HCT116 (cell line): ENCODE data around the gene DDX24. TPM values are rescaled to one million over a fixed set of nuclear protein-coding genes. Genes with fewer than 3 reads are reported as not detected.

Source experiments
- ATAC-seq: fragments of 200-7000 bp; cut with Tn5 transposase; 2 replicates; pipeline ENCODE4 v1.9.1; 2020; ENCODE audit warnings: mild to moderate bottlenecking, moderate library complexity
- BruUV-seq: library from RNA; stranded (reverse); fragments of 400-500 nt; replicated peaks from 2 replicates; lab custom pipeline; 2021; lab: Mats Ljungman, UMichigan
- CTCF ChIA-PET: fragments of 300-600 bp; sonication (Branson Sonifier 250); formaldehyde crosslinking; loops from one replicate; lab custom pipeline; 2021; ENCODE audit warnings: antibody characterized with exemption; lab: Charles Lee
- POLR2A ChIA-PET: fragments of 300-600, 350-600 bp; sonication (Branson Sonifier 250); formaldehyde crosslinking; loops from one replicate; lab custom pipeline; 2021; ENCODE audit warnings: antibody characterized with exemption; lab: Charles Lee
- RAD21 ChIA-PET, 2 experiments: fragments of 300-600 bp; sonication (Branson Sonifier 250); formaldehyde crosslinking; loops; one replicate each; lab custom pipeline; 2023; ENCODE audit warnings: low total read pairs in 2 of 2; ENCODE audit not compliant: uncharacterized antibody in 2 of 2, unreplicated experiment in 2 of 2, low non-redundant PET in 1 of 2; lab: Charles Lee
- DNase-seq: peaks from one replicate; pipeline ENCODE4 v3.0.0-alpha.2; 2010; ENCODE audit warnings: low read depth, low spot score
- H2AFZ ChIP-seq: fragments of 200-600 bp; shearing (Covaris generic), sonication (generic); 2 replicates; pipeline ENCODE4 v1.6.1; 2017; ENCODE audit warnings: low read depth, mixed run types, mixed read lengths, antibody characterized with exemption, low read length; ENCODE audit not compliant: poor library complexity, severe bottlenecking
- H3K27ac ChIP-seq: 2 replicates; pipeline ENCODE4 v1.5.1; 2012; ENCODE audit warnings: low read depth, low read length
- H3K27me3 ChIP-seq: fragments of 200-600 bp; sonication (generic); 2 replicates; pipeline ENCODE4 v1.6.1; 2016; ENCODE audit warnings: mixed run types, low read length, mixed read lengths; ENCODE audit not compliant: insufficient read depth
- H3K36me3 ChIP-seq, 2 experiments: fragments of 200-500 bp in 1 of 2; fragments of 200-600 bp in 1 of 2; sonication (Bioruptor generic) in 1 of 2; sonication (generic) in 1 of 2; 2 replicates each; pipeline versions ENCODE4 v1.5.1 to v1.6.1; 2014 to 2016; ENCODE audit warnings: low read length in 2 of 2, inconsistent platforms in 1 of 2, mixed read lengths in 1 of 2, mixed run types in 1 of 2; ENCODE audit not compliant: insufficient read depth in 2 of 2, control insufficient read depth in 1 of 2
- H3K4me1 ChIP-seq, 2 experiments: fragments of 200-600 bp in 1 of 2; sonication (generic) in 1 of 2; 2 replicates each; pipeline versions ENCODE4 v1.5.1 to v1.6.1; 2012 to 2017; ENCODE audit warnings: low read length in 2 of 2, inconsistent platforms in 1 of 2, mild to moderate bottlenecking in 1 of 2, mixed read lengths in 1 of 2, mixed run types in 1 of 2, moderate library complexity in 1 of 2; ENCODE audit not compliant: insufficient read depth in 2 of 2, control insufficient read depth in 1 of 2
- H3K4me2 ChIP-seq: fragments of 200-600 bp; sonication (generic); 2 replicates; pipeline ENCODE4 v1.6.1; 2017; ENCODE audit warnings: mixed run types, low read length, mixed read lengths
- H3K4me3 ChIP-seq, 2 experiments: fragments of 200-600 bp in 1 of 2; sonication (generic) in 1 of 2; replicated peaks in 1 of 2; 2 replicates each; pipeline ENCODE4 v1.5.1; 2011 to 2016; ENCODE audit warnings: low read length in 2 of 2, control low read depth in 1 of 2, low read depth in 1 of 2, mild to moderate bottlenecking in 1 of 2, mixed read lengths in 1 of 2, mixed run types in 1 of 2
- H3K79me2 ChIP-seq: fragments of 200-600 bp; sonication (generic); 2 replicates; pipeline ENCODE4 v1.6.1; 2017; ENCODE audit warnings: mild to moderate bottlenecking, mixed run types, low read length, moderate library complexity, mixed read lengths; ENCODE audit not compliant: insufficient read depth
- H3K9ac ChIP-seq: fragments of 200-600 bp; sonication (generic); 2 replicates; pipeline ENCODE4 v1.6.1; 2016; ENCODE audit warnings: low read length, mixed read lengths
- H3K9me2 ChIP-seq: fragments of 200-600 bp; sonication (generic), shearing (Covaris generic); 2 replicates; pipeline ENCODE4 v1.6.1; 2017; ENCODE audit warnings: mixed run types, mild to moderate bottlenecking, moderate library complexity; ENCODE audit not compliant: insufficient read depth
- H3K9me3 ChIP-seq, 2 experiments: fragments of 200-500 bp in 1 of 2; fragments of 200-600 bp in 1 of 2; sonication (Bioruptor generic) in 1 of 2; sonication (generic) in 1 of 2; 2 replicates each; pipeline ENCODE4 v1.6.1; 2014 to 2017; ENCODE audit warnings: low read length in 2 of 2, mixed read lengths in 2 of 2, inconsistent platforms in 1 of 2, low read depth in 1 of 2, mild to moderate bottlenecking in 1 of 2, mixed run types in 1 of 2, moderate library complexity in 1 of 2; ENCODE audit not compliant: control insufficient read depth in 1 of 2, insufficient read depth in 1 of 2
- H4K20me1 ChIP-seq: fragments of 200-600 bp; sonication (generic), shearing (Covaris generic); 2 replicates; pipeline ENCODE4 v1.6.1; 2017; ENCODE audit warnings: mixed run types, mild to moderate bottlenecking, moderate library complexity; ENCODE audit not compliant: insufficient read depth
- ATF3 ChIP-seq: IDR thresholded peaks from 2 replicates; pipeline ENCODE4 v1.6.1; 2012
- CBX3 ChIP-seq: IDR thresholded peaks from 2 replicates; pipeline ENCODE4 v1.6.1; 2012; ENCODE audit warnings: low read depth
- CEBPB ChIP-seq: IDR thresholded peaks from 2 replicates; pipeline ENCODE4 v1.6.1; 2012; ENCODE audit warnings: low read depth
- CTCF ChIP-seq, 3 experiments: fragments of 200-600 bp in 1 of 3; sonication (generic) in 1 of 3; IDR thresholded peaks in 2 of 3; conservative IDR thresholded peaks in 1 of 3; 2 replicates each; pipeline ENCODE4 v1.5.1; 2012 to 2017; ENCODE audit warnings: low read depth in 2 of 3, low read length in 2 of 3, antibody characterized with exemption in 1 of 3, borderline replicate concordance in 1 of 3, control low read depth in 1 of 3, mild to moderate bottlenecking in 1 of 3, mixed read lengths in 1 of 3, mixed run types in 1 of 3, moderate library complexity in 1 of 3; ENCODE audit not compliant: insufficient read depth in 1 of 3
- EZH2 ChIP-seq: fragments of 200-600 bp; sonication (generic); IDR thresholded peaks from 2 replicates; pipeline ENCODE4 v1.6.1; 2017; ENCODE audit warnings: antibody characterized with exemption, mixed run types
- EZH2phosphoT487 ChIP-seq: fragments of 200-600 bp; IDR thresholded peaks from 2 replicates; pipeline ENCODE4 v1.6.1; 2018; ENCODE audit warnings: antibody characterized with exemption, borderline replicate concordance
- FOSL1 ChIP-seq: IDR thresholded peaks from 2 replicates; pipeline ENCODE4 v1.6.1; 2012; ENCODE audit warnings: low read depth
- JUND ChIP-seq: IDR thresholded peaks from 2 replicates; pipeline ENCODE4 v1.6.1; 2012
- MAX ChIP-seq: IDR thresholded peaks from 2 replicates; pipeline ENCODE4 v1.6.1; 2012
- REST ChIP-seq: IDR thresholded peaks from 2 replicates; pipeline ENCODE4 v1.6.1; 2012; ENCODE audit warnings: low read depth
- SRF ChIP-seq: IDR thresholded peaks from 2 replicates; pipeline ENCODE4 v1.6.1; 2012; ENCODE audit warnings: low read depth
- YY1 ChIP-seq: IDR thresholded peaks from 2 replicates; pipeline ENCODE4 v1.6.1; 2011; ENCODE audit warnings: low read length, low read depth, moderate library complexity, mild to moderate bottlenecking; ENCODE audit not compliant: insufficient replicate concordance; ENCODE audit errors: extremely low read depth
- intact Hi-C: fragments of 100-400 bp; cut with micrococcal nuclease; formaldehyde crosslinking; loops from 2 replicates; pipeline ENCODE4 v1.10.0; 2022
- total RNA-seq: library from RNA; stranded (reverse); gene quantifications from one replicate; pipeline ENCODE4 v1.2.1, GENCODE V29; 2021; ENCODE audit not compliant: unreplicated experiment

DDX24 gene
- total RNA-seq, 1 experiment from 2014 or later, result 169 TPM

- peaks cover 0 to 3% of the 10 kb centered on the region in 2 experiments; a peak in 1 of 4 replicates for H3K4me1 ChIP-seq
- POLR2A ChIA-PET, result no interaction called here
- CTCF ChIA-PET, result no interaction called here
- H4K20me1 ChIP-seq, result no peaks in the 10 kb centered on the region
- no peak overlapping the region for H3K4me2 ChIP-seq
- TF ChIP-seq JUND, result no peak
- no peak for TF ChIP-seq REST
- no peak for TF ChIP-seq YY1
- no peak for TF ChIP-seq CEBPB
- TF ChIP-seq, all 23 proteins: peak for 0
- Histone ChIP-seq H3K27ac (no peak overlapping the region), H2AFZ (no peak overlapping the region), H3K9me2 (no peaks in the 10 kb centered on the region), H3K27me3 (peaks cover 3% of the 10 kb centered on the region; the same call in 1 of the 2 replicates), H3K36me3 (no peaks in the 10 kb centered on the region), H3K79me2 (no peaks in the 10 kb centered on the region), H3K9me3 (peaks cover 0 to 11% of the 10 kb centered on the region in 2 experiments; a peak in 2 of 4 replicates), H3K4me3 (no peak overlapping the region), H3K9ac (no peak overlapping the region)
- RAD21 ChIA-PET, result no interaction called here
- no peak for ATAC-seq
- intact Hi-C loops, result no loop called here
- no peak for DNase-seq
- no TSS peak for BruUV-seq
These were observed 38.1 kb upstream of the DDX24 start for GRCh38 chr14:94119071-94119470.

- Histone ChIP-seq H3K9ac (no peak overlapping the region), H3K4me2 (no peak overlapping the region), H3K4me1 (peaks cover 0 to 7% of the 10 kb centered on the region in 2 experiments; a peak in 1 of 4 replicates), H3K9me3 (peaks cover 0 to 11% of the 10 kb centered on the region in 2 experiments; a peak in 2 of 4 replicates), H3K27ac (no peak overlapping the region), H3K36me3 (no peaks in the 10 kb centered on the region), H4K20me1 (no peaks in the 10 kb centered on the region), H3K9me2 (no peaks in the 10 kb centered on the region), H3K4me3 (no peak overlapping the region), H3K27me3 (peaks cover 3% of the 10 kb centered on the region; the same call in 1 of the 2 replicates), H2AFZ (no peak overlapping the region), H3K79me2 (no peaks in the 10 kb centered on the region)
- POLR2A ChIA-PET, result no interaction called here
- ATAC-seq (no peak), DNase-seq (no peak)
- no TSS peak for BruUV-seq
- intact Hi-C loops, result no loop called here
- RAD21 ChIA-PET, result no interaction called here
- CTCF ChIA-PET, result no interaction called here
- TF ChIP-seq EZH2phosphoT487 (no peak), JUND (no peak), CBX3 (no peak), ATF3 (no peak), CTCF (IDR thresholded peaks at IDR 0.05 in 2 of 3, conservative IDR thresholded peaks at IDR 0.05 in 1 of 3; ENCODE audit: borderline replicate concordance in 1 of 3, insufficient read depth in 1 of 3, low read depth in 2 of 3, low read length in 2 of 3) (no peak), EZH2 (no peak), FOSL1 (no peak), MAX (no peak), SRF (no peak)
These were observed 36.9 kb upstream of the DDX24 start for GRCh38 chr14:94117856-94118255.
